Stimulated activated CD4-positive, alpha-beta T cell treated with anti-CD3 and anti-CD28 coated beads, Interleukin-4, amount 100 ng/mL, for 1 hour (primary cell): ENCODE data around the gene USH1G.
"Not testable (repeated sequence)": the region's sequence is repeated elsewhere in the genome, so short reads cannot be mapped to it uniquely, and the experiment has no call there.

Experiments
- DNase-seq: peaks from one replicate; pipeline ENCODE4 v3.0.0-alpha.2; 2020

The USH1G gene

GRCh38 chr17:74873037-74873873 is 49.8 kb downstream of the USH1G start:
- peak; percentile 99 for DNase-seq

GRCh38 chr17:74872313-74873036 is 50.6 kb downstream of the USH1G start, which contains the start of gene FDXR:
Gene FDXR, minus strand, starts transcription at chr17:74872994. Its CDS starts 50 bp downstream, at chr17:74872944.
- no peak for DNase-seq

- DNase-seq = no peak
Observed at GRCh38 chr17:74871356-74872076, 51.5 kb downstream of the USH1G start.

GRCh38 chr17:74870512-74870911 is 52.5 kb downstream of the USH1G start:
- DNase-seq = no peak

- not testable (repeated sequence) for DNase-seq
Observed at GRCh38 chr17:74870028-74870427, 53.0 kb downstream of the USH1G start.

GRCh38 chr17:74868908-74869255 is 54.2 kb downstream of the USH1G start:
- DNase-seq = no peak

- DNase-seq = no peak
Observed at GRCh38 chr17:74868251-74868907, 54.7 kb downstream of the USH1G start.

GRCh38 chr17:74866198-74866835 is 56.7 kb downstream of the USH1G start:
- DNase-seq = no peak
